H9 (cell line): ENCODE results near the gene FRK. TPM values are rescaled to one million over a fixed set of nuclear protein-coding genes. Genes with fewer than 3 reads are reported as not detected.

Experiments used
- DNase-seq: peaks from one replicate; pipeline ENCODE4 v3.0.0-alpha.2; 2017
- H2AFZ ChIP-seq: one replicate; pipeline ENCODE4 v1.6.1; 2013; ENCODE audit warnings: mild to moderate bottlenecking, low read length, control low read depth, moderate library complexity
- H2AK5ac ChIP-seq: 2 replicates; pipeline ENCODE4 v1.6.1; 2013; ENCODE audit warnings: low read length, control low read depth, mixed read lengths; ENCODE audit not compliant: insufficient read length
- H2BK120ac ChIP-seq: one replicate; pipeline ENCODE4 v1.6.1; 2013; ENCODE audit warnings: low read depth, mild to moderate bottlenecking, low read length, control low read depth, inconsistent platforms; ENCODE audit not compliant: poor library complexity, severe bottlenecking
- H2BK12ac ChIP-seq: 2 replicates; pipeline ENCODE4 v1.6.1; 2013; ENCODE audit warnings: low read length, control low read depth, mixed read lengths, low read depth; ENCODE audit not compliant: insufficient read length
- H2BK15ac ChIP-seq: 2 replicates; pipeline ENCODE4 v1.6.1; 2013; ENCODE audit warnings: low read depth, low read length, control low read depth
- H2BK20ac ChIP-seq: one replicate; pipeline ENCODE4 v1.6.1; 2013; ENCODE audit warnings: low read depth, mild to moderate bottlenecking, low read length, control low read depth, inconsistent platforms; ENCODE audit not compliant: poor library complexity, severe bottlenecking
- H2BK5ac ChIP-seq: 2 replicates; pipeline ENCODE4 v1.6.1; 2013; ENCODE audit warnings: low read length, control low read depth, mixed read lengths; ENCODE audit not compliant: insufficient read length
- H3K14ac ChIP-seq: 2 replicates; pipeline ENCODE4 v1.6.1; 2013; ENCODE audit warnings: low read length, control low read depth; ENCODE audit not compliant: insufficient read depth
- H3K18ac ChIP-seq: 2 replicates; pipeline ENCODE4 v1.6.1; 2013; ENCODE audit warnings: low read depth, mild to moderate bottlenecking, mixed read lengths, low read length, control low read depth; ENCODE audit not compliant: insufficient read length
- H3K23ac ChIP-seq: 2 replicates; pipeline ENCODE4 v1.6.1; 2013; ENCODE audit warnings: low read length, control low read depth, mixed read lengths, low read depth; ENCODE audit not compliant: insufficient read length
- H3K23me2 ChIP-seq: 2 replicates; pipeline ENCODE4 v1.6.1; 2013; ENCODE audit warnings: low read depth, mild to moderate bottlenecking, mixed read lengths, low read length, control low read depth; ENCODE audit not compliant: insufficient read length, poor library complexity, severe bottlenecking
- H3K27ac ChIP-seq: 2 replicates; pipeline ENCODE4 v1.5.1; 2013; ENCODE audit warnings: low read length, control low read depth, mixed read lengths, low read depth; ENCODE audit not compliant: insufficient read length
- H3K27me3 ChIP-seq: 2 replicates; pipeline ENCODE4 v1.6.1; 2013; ENCODE audit warnings: low read length, control low read depth, inconsistent platforms; ENCODE audit not compliant: insufficient read depth
- H3K4ac ChIP-seq: 2 replicates; pipeline ENCODE4 v1.6.1; 2013; ENCODE audit warnings: low read depth, mild to moderate bottlenecking, control low read depth, inconsistent platforms, low read length, moderate library complexity
- H3K4me1 ChIP-seq: 2 replicates; pipeline ENCODE4 v1.6.1; 2013; ENCODE audit warnings: low read length, control low read depth, inconsistent platforms; ENCODE audit not compliant: insufficient read depth
- H3K4me2 ChIP-seq: 2 replicates; pipeline ENCODE4 v1.6.1; 2013; ENCODE audit warnings: low read length, control low read depth, mixed read lengths; ENCODE audit not compliant: insufficient read length, insufficient read depth
- H3K56ac ChIP-seq: 2 replicates; pipeline ENCODE4 v1.6.1; 2013; ENCODE audit warnings: low read depth, mild to moderate bottlenecking, mixed read lengths, low read length, control low read depth; ENCODE audit not compliant: insufficient read length
- H3K79me1 ChIP-seq: 2 replicates; pipeline ENCODE4 v1.6.1; 2013; ENCODE audit warnings: low read depth, mild to moderate bottlenecking, moderate library complexity, low read length, control low read depth, inconsistent platforms; ENCODE audit not compliant: insufficient read depth, poor library complexity, severe bottlenecking
- H3K79me2 ChIP-seq: 2 replicates; pipeline ENCODE4 v1.6.1; 2013; ENCODE audit warnings: low read length, control low read depth, inconsistent platforms; ENCODE audit not compliant: insufficient read depth
- H3K9ac ChIP-seq: 2 replicates; pipeline ENCODE4 v1.6.1; 2013; ENCODE audit warnings: low read length, control low read depth, mixed read lengths; ENCODE audit not compliant: insufficient read length; ENCODE audit errors: extremely low read depth
- H3K9me3 ChIP-seq: one replicate; pipeline ENCODE4 v1.6.1; 2013; ENCODE audit warnings: low read depth, low read length, inconsistent platforms; ENCODE audit not compliant: control insufficient read depth
- H3T11ph ChIP-seq: one replicate; pipeline ENCODE4 v1.6.1; 2013; ENCODE audit warnings: mild to moderate bottlenecking, low read length, control low read depth, inconsistent platforms
- H4K20me1 ChIP-seq: one replicate; pipeline ENCODE4 v1.6.1; 2013; ENCODE audit not compliant: control insufficient read depth, insufficient read length, insufficient read depth
- H4K5ac ChIP-seq: 2 replicates; pipeline ENCODE4 v1.6.1; 2013; ENCODE audit warnings: low read depth, mild to moderate bottlenecking, mixed read lengths, low read length, control low read depth; ENCODE audit not compliant: insufficient read length
- H4K8ac ChIP-seq: replicated peaks from 2 replicates; pipeline ENCODE4 v1.6.1; 2013; ENCODE audit warnings: low read length, control low read depth, mixed read lengths, low read depth; ENCODE audit not compliant: insufficient read length
- H4K91ac ChIP-seq: 2 replicates; pipeline ENCODE4 v1.6.1; 2013; ENCODE audit warnings: low read depth, mild to moderate bottlenecking, moderate library complexity, mixed read lengths, low read length, control low read depth; ENCODE audit not compliant: insufficient read length
- H3K27ac Mint-ChIP-seq, 3 experiments: 2 replicates in 2 of 3; 3 replicates in 1 of 3; pipeline ENCODE4 v1.8.0; 2020 to 2021; ENCODE audit warnings: mixed read lengths in 3 of 3, mild to moderate bottlenecking in 1 of 3, moderate library complexity in 1 of 3
- H3K27me3 Mint-ChIP-seq: 2 replicates; pipeline ENCODE4 v1.8.0; 2021; ENCODE audit warnings: low read depth, mild to moderate bottlenecking, moderate library complexity, mixed read lengths
- H3K36me3 Mint-ChIP-seq, 3 experiments: 2 replicates in 2 of 3; 3 replicates in 1 of 3; pipeline ENCODE4 v1.8.0; 2020 to 2021; ENCODE audit warnings: low read depth in 3 of 3, mixed read lengths in 3 of 3; ENCODE audit not compliant: insufficient read depth in 1 of 3
- H3K4me1 Mint-ChIP-seq, 2 experiments: 2 replicates each; pipeline ENCODE4 v1.8.0; 2020; ENCODE audit warnings: mixed read lengths in 2 of 2
- H3K4me3 Mint-ChIP-seq, 2 experiments: 2 replicates in 1 of 2; 3 replicates in 1 of 2; pipeline ENCODE4 v1.8.0; 2020 to 2021; ENCODE audit warnings: mild to moderate bottlenecking in 2 of 2, mixed read lengths in 2 of 2, moderate library complexity in 1 of 2
- H3K9me3 Mint-ChIP-seq, 2 experiments: 2 replicates in 1 of 2; 3 replicates in 1 of 2; pipeline ENCODE4 v1.8.0; 2020; ENCODE audit warnings: mild to moderate bottlenecking in 2 of 2, mixed read lengths in 2 of 2, moderate library complexity in 1 of 2
- WGBS: extraction: QIAGEN DNeasy Blood & Tissue Kit; methylation state at CpG from one replicate; pipeline ENCODE4 v1.1.7; 2013; ENCODE audit warnings: missing lambda C conversion rate, low lambda C conversion rate, mixed read lengths; ENCODE audit not compliant: insufficient read length; ENCODE audit errors: extremely low coverage; 5-methylcytosine and 5-hydroxymethylcytosine counted together
- total RNA-seq: library from RNA; stranded (reverse); gene quantifications from 2 replicates; pipeline ENCODE4 v1.2.1, GENCODE V29; 2021
- TF ChIP-seq, protein P1 (sequence below): fragments of 200-600 bp; sonication (generic); conservative IDR thresholded peaks from 3 replicates; pipeline ENCODE4 v1.8.0; 2021; ENCODE audit warnings: antibody characterized with exemption, mild to moderate bottlenecking

The FRK gene
- total RNA-seq, 1 experiment from 2014 or later = 0.15 TPM

DNA sequence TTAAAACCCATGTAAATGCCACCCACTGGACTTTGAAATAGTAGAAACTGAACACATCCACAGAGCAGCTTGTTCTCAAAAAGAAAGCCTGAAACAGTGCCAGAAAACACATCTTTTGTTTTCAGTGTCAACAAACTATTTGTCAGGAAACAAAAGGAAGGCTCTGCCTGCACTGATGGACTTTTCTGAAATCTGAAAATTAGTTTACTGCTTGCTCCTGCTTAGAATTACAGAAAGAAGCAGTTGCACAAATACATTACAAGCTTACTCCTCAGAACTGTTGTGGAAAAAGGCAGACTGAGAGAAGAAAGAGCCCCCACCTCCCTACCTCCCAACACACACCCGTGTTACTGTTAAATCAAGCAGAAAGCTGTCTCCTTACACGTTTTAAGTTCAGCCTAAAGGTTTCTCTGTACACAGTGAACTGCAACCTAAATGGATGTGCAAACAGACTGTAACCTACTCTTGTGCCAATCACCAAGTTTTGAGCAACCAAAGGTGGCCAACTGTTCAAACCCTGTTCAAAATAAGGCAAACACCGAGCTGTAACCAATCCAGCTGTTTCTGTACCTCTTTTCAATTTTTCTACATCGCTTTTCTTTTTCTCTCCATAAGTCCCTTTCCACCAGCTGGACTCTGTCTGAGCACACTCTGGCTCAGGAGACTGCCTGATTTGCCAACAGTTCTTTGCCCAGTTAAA, 43.7 kb downstream of the FRK start:
- WGBS = no CpG with 5 or more reads among the region's 4 CpGs
- Histone ChIP-seq H2AK5ac (no peak overlapping the region), H4K20me1 (no peaks in the 10 kb centered on the region), H3K4me2 (no peak overlapping the region), H2BK15ac (no peak overlapping the region), H4K8ac (no peak overlapping the region), H3T11ph (no peak overlapping the region), H4K5ac (no peak overlapping the region), H2BK5ac (no peak overlapping the region), H3K9ac (no peak overlapping the region), H3K4ac (no peak overlapping the region), H3K23ac (no peak overlapping the region), H2BK12ac (no peak overlapping the region), H3K27me3 (no peaks in the 10 kb centered on the region), H3K56ac (no peak overlapping the region), H3K9me3 (no peaks in the 10 kb centered on the region), H4K91ac (no peak overlapping the region), H2BK20ac (no peak overlapping the region), H3K79me2 (no peaks in the 10 kb centered on the region), H3K18ac (no peak overlapping the region), H3K4me1 (no peaks in the 10 kb centered on the region), H3K23me2 (no peaks in the 10 kb centered on the region), H3K14ac (no peak overlapping the region), H2AFZ (no peak overlapping the region), H2BK120ac (no peak overlapping the region), H3K27ac (no peak overlapping the region), H3K79me1 (no peaks in the 10 kb centered on the region)
- Mint-ChIP-seq H3K36me3 (no peaks in the 10 kb centered on the region), H3K27ac (peak overlapping the region in 1 of 3 experiments; percentile 26; a peak in 2 of 7 replicates), H3K27me3 (no peaks in the 10 kb centered on the region), H3K4me1 (peaks cover 9% of the 10 kb centered on the region in 2 experiments), H3K4me3 (no peak overlapping the region), H3K9me3 (no peaks in the 10 kb centered on the region)
- no peak for DNase-seq
- TF ChIP-seq, protein P1, sequence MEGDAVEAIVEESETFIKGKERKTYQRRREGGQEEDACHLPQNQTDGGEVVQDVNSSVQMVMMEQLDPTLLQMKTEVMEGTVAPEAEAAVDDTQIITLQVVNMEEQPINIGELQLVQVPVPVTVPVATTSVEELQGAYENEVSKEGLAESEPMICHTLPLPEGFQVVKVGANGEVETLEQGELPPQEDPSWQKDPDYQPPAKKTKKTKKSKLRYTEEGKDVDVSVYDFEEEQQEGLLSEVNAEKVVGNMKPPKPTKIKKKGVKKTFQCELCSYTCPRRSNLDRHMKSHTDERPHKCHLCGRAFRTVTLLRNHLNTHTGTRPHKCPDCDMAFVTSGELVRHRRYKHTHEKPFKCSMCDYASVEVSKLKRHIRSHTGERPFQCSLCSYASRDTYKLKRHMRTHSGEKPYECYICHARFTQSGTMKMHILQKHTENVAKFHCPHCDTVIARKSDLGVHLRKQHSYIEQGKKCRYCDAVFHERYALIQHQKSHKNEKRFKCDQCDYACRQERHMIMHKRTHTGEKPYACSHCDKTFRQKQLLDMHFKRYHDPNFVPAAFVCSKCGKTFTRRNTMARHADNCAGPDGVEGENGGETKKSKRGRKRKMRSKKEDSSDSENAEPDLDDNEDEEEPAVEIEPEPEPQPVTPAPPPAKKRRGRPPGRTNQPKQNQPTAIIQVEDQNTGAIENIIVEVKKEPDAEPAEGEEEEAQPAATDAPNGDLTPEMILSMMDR = no peak
